GM19099 (cell line): ENCODE data around the gene CEP250.

Source experiments
- POLR2A ChIP-seq: IDR thresholded peaks from 3 replicates; pipeline ENCODE4 v1.6.1; 2011; ENCODE audit warnings: low read depth; ENCODE audit not compliant: insufficient read length; ENCODE audit errors: extremely low read depth

Gene CEP250

DNA sequence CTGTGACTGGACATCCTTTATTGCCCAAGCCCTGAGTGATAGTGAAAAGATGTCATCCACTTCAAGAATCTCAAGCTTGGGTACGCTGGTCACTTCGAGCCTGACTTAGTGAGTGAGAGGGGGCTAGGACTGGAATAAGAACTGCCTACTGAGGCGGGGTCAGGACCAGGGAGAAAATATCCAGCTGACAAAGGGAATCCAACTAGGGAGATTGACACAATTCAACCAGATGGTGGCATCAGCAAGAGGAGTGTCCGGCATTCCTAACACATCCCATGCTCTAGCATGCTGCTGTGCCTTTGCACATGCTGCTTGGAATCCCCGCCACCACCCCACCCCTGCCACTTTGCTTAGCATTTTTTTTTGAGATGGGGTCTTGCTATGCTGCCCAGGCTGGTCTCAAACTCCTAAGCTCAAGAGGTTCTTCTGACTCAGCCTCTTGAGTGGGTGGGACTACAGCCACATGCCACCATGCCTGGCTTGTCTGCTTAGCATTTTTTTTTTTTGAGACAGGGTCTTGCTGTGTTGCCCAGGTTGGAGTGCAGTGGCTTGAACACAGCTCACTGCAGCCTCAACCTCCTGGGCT is 6.5 kb upstream of the CEP250 start:
- no peak for TF ChIP-seq POLR2A

DNA sequence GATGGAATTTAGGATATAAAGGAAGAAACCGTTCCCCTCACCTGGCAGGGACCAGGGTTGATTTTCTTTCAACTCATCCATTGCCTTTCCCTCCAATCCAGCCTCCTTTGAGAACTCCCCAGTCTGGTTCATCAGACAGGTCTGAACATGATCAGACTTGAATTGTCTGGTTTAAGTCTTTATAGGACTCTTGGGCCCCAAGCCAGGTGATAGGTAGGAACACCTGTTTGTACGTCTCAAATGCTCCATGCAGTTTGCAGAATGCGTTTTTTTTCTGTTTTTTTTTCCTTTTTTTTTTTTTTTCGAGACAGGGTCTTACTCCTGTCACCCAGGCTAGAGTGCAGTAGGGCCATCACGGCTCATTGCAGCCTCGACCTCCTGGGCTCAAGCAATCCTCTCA is 4.1 kb upstream of the CEP250 start:
- no peak for TF ChIP-seq POLR2A

DNA sequence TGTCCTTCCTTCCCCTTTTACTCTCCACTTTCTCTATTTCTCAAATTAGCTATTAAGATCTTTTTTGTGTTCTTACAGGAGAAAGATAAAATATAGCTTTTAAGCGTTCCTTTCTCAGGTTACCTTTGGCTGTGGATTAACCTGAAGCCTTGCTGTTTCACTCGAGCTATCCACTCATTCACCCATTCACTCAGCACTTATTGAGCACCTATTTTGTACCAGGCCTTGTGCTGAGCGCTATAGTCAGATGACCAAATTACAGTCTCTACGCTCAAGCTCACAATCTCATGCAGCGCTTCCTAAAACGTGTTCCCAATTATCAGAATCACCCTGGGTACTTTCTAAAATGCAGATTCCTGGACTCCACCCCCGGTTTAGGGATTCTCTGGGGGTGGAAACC is 1.8 kb upstream of the CEP250 start:
- no peak for TF ChIP-seq POLR2A

DNA sequence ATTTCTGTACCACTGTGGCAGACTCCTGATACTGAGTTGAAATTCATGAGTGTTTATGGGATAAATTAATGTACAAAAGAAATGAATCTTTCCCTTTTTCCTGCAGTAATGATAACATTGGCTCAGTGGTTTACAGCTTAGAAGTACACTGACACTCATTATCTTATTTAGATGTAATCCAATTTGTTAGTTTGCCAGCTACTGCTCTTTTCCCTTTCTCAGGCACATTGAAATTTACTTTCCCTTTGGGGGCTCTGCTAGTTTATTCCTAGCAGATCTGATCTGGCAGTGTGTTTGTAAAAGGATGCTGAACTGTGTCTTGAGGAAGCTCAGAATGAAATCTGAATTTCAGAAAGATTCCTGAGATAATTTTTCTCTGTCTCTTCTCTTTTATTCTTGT is 3.0 kb downstream of the CEP250 start:
- TF ChIP-seq POLR2A: no peak

DNA sequence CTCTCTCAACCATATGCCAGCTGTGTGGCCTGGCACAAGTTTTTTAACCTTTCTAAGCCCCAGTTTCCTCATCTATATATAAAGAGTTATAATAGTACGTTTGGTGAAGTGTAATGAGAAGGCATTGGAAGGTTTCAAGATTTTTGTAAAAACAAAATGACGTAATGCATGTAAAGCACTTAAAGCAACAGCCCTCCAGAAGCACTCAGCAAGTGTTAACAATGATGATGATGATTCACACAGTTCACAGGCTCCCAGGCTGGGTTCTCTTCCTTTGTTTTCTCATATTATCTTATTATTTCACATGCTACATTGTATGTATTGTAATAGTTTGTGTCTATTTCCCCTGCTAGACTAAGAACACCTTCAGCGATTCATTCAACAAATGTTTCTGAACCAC is 6.2 kb downstream of the CEP250 start:
- TF ChIP-seq POLR2A: no peak

DNA sequence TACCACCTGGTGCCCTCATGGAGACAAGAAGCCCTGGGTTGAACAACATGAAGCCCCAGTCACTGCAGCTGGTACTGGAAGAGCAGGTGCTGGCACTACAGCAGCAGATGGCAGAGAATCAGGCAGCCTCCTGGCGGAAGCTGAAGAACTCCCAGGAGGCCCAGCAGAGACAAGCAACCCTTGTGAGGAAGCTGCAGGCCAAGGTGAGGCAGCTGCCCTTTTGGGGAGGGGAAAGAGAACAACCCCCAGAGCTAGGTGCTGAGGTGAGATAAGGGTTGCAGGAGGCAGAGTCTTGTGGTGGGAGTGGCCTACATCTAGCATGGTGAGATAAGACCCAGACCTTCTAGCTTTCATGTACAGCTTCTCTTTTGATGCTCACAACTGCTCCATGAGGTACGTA is 7.0 kb downstream of the CEP250 start:
- TF ChIP-seq POLR2A: no peak

DNA sequence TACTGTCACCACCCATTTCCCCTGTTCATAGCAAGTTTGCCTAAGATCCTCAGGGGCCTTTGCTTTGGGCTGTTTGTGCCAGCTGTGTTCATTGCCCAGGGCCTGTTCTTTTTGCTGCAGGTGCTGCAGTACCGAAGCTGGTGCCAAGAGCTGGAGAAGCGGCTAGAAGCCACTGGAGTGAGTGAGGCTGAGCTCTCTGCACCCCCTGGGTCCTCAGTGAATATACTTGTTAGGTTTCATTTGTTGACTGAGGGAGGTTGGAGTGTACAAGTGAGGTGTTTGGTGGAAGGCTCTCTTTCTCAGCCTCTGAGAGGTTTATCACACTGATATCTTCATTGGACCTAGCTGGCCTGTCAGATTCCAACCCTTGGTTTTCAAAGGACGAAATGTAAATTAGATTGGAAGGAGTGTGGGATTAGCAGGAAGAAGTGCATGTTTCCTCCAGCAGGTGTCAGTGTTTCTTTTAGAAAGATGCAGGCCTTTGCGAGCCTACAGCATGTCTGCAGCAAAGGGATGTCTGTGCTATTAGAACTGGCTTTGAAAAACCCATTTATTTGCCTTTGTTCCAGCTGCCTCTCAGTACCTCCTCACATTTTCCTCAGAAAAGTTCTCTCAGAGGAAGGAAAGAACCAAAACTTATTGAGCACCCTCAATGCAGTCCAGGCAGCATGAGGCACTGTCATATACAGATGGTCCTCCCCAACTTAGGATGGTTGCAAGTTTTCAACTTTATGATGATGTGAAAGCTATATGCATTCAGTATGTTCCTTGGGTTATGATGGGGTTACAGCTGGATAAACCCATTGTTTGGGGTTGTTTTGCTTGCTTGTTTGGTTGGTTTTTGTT is 8.3 kb downstream of the CEP250 start:
- TF ChIP-seq POLR2A: no peak

DNA sequence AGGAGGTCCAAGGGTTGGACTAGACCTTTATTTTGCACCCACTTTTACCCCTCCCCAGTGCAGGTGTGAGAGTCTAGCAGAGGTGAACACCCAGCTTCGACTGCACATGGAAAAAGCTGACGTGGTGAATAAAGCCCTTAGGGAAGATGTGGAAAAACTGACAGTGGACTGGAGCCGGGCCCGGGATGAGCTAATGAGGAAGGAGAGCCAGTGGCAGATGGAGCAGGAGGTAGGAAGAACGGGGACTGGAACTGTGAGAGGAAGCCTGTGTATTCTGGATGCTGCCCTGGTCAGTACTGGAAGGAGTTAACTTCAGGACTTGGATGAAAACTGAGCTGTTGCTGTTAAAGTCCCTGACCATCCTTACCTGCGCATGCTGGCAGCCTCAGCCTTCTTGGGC is 10.6 kb downstream of the CEP250 start:
- no peak for TF ChIP-seq POLR2A

DNA sequence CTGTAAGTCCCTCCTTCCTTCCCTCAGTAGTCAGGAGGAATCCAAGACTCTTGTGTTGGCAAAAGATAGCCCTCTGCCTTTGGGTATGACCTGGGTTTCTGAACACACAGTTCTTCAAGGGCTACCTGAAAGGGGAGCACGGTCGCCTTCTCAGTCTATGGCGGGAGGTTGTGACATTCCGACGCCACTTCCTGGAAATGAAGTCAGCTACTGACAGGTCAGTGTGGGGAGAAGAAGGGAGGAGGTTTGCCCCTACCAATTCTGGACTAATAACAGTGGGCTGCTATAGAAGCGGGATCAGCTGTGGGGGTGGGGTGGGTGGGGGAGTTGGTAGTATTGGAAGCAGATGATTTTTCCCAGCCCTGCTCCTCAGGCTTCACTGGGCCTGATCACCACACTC is 11.5 kb downstream of the CEP250 start:
- no peak for TF ChIP-seq POLR2A

DNA sequence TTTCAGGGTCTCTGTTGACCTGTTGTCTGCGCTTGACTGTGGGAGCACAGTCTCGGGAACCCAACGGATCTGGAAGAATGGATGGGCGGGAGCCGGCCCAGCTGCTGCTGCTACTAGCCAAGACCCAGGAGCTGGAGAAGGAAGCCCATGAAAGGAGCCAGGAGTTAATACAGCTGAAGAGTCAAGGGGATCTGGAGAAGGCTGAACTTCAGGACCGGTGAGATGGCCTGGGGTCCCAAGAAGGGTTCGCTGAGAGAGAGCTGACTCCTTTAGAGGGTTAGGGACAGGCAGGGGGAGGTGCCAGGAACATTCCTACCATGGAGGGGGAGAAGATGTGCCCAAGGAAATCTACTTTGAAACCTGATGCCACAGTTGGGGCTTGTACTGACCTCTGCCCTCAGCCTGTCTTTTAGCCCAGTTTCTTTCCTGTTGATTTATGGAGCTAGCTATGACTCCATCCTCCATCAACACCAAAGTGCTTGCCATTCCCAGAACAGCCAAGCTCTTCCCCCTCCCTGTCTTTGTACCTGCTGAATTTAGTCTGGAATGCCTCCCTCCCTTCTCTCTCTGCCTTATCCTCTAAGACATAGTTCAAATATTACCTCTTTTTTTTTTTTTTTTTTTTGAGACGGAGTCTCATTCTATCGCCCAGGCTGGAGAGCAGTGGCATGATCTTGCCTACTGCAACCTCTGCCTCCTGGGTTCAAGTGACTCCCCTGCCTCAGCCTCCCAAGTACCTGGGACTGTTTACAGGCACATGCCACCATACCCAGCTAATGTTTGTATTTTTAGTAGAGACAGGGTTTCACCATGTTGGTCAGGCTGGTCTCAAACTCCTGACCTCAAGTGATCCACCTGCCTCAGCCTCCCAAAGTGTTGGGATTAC is 12.2 kb downstream of the CEP250 start:
- TF ChIP-seq POLR2A: no peak

DNA sequence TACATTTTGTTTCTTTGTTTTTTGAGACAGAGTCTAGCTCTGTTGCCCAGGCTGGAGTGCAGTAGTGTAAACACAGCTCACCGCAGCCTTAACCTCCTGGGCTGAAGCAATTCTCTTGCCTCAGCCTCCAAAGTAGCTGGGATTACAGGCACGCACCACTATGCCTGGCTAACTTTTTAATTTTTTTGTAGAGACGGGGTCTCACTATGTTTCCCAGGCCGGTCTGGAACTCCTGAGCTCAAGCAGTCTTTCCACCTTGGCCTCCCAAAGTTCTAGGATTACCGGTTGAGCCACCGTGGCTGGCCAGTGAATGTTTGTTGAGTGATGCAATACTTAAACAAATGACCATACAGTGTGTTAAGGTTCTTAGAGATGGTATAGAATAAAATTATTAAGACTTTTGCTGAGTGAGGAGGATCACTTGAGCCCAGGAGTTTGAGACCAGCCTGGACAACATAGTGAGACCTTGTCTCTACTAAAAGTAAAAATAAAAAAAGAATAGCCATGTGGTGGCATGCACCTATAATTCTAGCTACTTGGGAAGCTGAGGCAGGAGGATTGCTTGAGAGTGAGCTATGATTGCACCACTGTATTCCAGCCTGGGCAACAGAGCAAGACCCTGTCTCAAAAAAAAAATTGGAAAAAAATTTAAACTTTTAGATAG is 13.4 kb downstream of the CEP250 start:
- TF ChIP-seq POLR2A: no peak

DNA sequence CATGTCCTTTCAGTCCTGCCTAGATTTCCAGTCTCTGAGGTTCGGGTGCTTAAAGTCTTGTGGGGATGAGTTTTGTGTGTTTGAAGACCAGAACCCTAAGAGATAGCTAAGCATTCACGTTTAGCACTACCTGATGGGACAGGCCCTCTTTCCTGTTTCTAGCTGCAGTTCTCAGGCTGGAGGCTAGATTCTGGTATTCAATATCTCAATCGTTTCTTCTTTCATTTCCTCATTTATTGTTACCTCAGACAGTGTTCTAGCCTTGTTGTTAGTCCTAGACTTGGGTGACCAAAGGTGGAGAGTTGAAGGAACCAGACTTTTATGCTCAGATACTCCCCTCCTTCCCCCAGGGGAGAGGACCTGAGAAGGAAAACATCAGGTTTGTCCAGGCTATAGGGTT is 16.8 kb downstream of the CEP250 start:
- no peak for TF ChIP-seq POLR2A

DNA sequence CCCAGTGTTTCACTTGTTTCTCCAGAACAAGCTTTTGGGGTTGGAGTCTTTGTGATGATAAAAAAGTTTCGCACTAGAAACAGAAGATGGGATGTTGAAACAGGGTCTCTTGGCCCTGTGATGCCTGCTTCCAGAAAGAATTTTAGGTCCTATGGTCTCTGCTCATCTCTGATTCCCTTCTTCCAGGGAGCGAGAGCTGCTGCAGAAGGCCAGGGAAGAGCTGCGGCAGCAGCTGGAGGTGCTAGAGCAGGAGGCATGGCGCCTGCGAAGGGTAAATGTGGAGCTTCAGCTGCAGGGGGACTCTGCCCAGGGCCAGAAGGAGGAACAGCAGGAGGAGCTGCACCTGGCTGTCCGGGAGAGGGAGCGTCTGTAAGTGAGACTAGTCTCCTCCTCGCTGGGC is 18.3 kb downstream of the CEP250 start:
- no peak for TF ChIP-seq POLR2A

DNA sequence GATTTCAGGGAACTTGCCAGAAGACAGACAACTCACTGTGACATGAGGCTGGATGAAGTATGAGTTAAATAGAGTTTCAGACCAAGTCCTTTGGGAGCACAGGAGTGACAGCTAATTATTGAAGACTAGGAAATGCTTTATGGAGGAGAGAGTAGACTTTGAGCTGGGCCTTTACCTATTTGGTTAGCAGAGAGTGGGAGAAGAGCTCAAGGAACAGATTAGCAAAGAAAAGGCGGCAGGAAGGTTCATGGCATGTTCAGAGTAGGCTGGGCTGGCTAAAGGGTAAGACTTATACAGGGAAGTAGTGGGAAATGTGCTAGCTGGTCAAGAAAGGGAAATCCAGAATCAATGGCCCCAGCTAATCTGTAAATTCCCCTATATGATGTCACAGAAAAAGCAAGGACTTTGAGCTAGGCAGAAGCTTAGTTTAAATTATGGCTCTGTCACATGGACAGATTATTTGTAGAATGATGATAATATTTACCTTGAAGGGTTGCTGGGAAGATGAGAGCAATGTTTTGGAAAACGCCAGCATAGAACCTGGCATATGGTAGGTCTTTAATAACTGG is 19.0 kb downstream of the CEP250 start:
- TF ChIP-seq POLR2A: no peak

DNA sequence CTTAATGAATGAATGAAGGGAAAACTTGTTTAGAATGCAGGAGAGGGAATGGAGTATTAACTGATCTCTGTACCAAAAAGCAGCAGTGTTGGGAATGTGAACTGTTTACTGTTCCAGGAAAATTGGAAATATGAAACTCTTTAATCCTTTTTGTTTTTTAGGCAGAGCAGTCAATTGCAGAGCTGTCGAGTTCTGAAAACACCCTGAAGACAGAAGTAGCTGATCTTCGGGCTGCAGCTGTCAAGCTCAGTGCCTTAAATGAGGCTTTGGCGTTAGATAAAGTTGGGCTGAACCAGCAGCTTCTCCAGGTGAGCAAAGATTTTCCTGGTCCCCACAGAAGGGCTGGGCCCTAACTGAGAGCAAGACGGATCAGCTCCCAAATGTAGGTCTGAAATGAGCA is 20.9 kb downstream of the CEP250 start:
- no peak for TF ChIP-seq POLR2A
